Measurements from ENCODE around the gene INTS13. TPM values are rescaled to one million over a fixed set of nuclear protein-coding genes. Genes with fewer than 3 reads are reported as not detected.

The INTS13 gene
- total and polyA plus RNA-seq, 2 of the 13 experiments (the other 11 are each of a cell fraction or from before 2014, with no cell fraction given), result 16.3 to 43.7 TPM

DNA sequence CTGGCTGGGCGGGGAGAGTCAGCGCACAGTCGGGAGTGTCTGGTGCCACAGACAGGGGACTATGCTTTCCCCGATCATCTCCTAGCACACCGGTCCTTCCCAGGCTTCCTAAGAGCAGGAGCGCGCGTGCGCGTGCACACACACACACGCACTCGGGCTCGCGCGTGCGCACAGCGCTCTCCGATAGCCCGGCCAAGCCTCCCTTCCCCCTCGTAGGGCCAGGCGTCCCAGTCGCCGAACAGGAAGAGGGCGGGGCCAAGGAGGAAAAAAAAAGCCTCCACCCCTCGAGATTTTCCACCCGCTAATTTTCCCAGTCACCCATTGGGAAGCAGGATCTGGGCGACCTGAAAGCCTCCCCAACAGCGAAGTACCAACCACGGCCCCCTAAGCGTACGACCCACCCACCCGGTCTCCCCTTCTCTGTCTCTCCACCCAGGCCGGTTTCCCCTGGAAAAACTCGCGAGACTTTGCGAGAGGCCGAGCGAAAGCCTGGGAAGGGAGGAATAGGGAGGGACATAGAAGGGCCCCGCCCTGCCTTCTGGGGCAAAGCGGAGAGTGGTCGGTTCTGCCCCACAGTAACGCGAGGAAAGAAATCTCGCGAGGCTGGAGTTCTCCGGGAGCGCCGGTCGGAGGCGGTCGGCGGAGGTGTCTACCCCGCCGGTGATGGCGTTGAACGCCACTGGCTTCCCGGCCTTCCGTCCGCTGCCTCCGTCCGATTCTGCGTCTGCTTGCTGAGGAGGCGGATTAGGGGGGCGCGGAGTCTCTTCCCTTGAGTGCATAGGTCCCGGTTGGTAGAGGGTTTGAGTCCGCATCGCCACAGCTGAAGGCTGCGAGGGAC lies at the start of gene INTS13, which contains the start of gene FGFR1OP2 (continued):
- TF ChIP-seq, protein P1, sequence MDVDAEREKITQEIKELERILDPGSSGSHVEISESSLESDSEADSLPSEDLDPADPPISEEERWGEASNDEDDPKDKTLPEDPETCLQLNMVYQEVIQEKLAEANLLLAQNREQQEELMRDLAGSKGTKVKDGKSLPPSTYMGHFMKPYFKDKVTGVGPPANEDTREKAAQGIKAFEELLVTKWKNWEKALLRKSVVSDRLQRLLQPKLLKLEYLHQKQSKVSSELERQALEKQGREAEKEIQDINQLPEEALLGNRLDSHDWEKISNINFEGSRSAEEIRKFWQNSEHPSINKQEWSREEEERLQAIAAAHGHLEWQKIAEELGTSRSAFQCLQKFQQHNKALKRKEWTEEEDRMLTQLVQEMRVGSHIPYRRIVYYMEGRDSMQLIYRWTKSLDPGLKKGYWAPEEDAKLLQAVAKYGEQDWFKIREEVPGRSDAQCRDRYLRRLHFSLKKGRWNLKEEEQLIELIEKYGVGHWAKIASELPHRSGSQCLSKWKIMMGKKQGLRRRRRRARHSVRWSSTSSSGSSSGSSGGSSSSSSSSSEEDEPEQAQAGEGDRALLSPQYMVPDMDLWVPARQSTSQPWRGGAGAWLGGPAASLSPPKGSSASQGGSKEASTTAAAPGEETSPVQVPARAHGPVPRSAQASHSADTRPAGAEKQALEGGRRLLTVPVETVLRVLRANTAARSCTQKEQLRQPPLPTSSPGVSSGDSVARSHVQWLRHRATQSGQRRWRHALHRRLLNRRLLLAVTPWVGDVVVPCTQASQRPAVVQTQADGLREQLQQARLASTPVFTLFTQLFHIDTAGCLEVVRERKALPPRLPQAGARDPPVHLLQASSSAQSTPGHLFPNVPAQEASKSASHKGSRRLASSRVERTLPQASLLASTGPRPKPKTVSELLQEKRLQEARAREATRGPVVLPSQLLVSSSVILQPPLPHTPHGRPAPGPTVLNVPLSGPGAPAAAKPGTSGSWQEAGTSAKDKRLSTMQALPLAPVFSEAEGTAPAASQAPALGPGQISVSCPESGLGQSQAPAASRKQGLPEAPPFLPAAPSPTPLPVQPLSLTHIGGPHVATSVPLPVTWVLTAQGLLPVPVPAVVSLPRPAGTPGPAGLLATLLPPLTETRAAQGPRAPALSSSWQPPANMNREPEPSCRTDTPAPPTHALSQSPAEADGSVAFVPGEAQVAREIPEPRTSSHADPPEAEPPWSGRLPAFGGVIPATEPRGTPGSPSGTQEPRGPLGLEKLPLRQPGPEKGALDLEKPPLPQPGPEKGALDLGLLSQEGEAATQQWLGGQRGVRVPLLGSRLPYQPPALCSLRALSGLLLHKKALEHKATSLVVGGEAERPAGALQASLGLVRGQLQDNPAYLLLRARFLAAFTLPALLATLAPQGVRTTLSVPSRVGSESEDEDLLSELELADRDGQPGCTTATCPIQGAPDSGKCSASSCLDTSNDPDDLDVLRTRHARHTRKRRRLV (CRISPR knock-in tag; IDR thresholded peaks at IDR 0.05), result peak; percentile 63; the same call in 1 of the 2 replicates
- TF ChIP-seq ERF (CRISPR knock-in tag; IDR thresholded peaks at IDR 0.05), result 0 out of 2 replicates have a peak, but pooled peaks have one; percentile 48
- TF ChIP-seq, protein P2, sequence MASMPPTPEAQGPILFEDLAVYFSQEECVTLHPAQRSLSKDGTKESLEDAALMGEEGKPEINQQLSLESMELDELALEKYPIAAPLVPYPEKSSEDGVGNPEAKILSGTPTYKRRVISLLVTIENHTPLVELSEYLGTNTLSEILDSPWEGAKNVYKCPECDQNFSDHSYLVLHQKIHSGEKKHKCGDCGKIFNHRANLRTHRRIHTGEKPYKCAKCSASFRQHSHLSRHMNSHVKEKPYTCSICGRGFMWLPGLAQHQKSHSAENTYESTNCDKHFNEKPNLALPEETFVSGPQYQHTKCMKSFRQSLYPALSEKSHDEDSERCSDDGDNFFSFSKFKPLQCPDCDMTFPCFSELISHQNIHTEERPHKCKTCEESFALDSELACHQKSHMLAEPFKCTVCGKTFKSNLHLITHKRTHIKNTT (CRISPR knock-in tag; IDR thresholded peaks at IDR 0.05), result no peak
- peak; percentile 88; the same call in 1 of the 2 replicates for TF ChIP-seq ZNF556 (CRISPR knock-in tag; IDR thresholded peaks at IDR 0.05; ENCODE audit: borderline replicate concordance)
- TF ChIP-seq ZSCAN31 (CRISPR knock-in tag; IDR thresholded peaks at IDR 0.05; ENCODE audit: low read depth), result peak; percentile 51; the same call in 1 of the 2 replicates
- no peak for TF ChIP-seq SIX4 (CRISPR knock-in tag; IDR thresholded peaks at IDR 0.05)
- peak; percentile 58; the same call in 1 of the 2 replicates for TF ChIP-seq SIN3B (IDR thresholded peaks at IDR 0.05; ENCODE audit: low read length)
- no peak for TF ChIP-seq DNMT1 (CRISPR knock-in tag; IDR thresholded peaks at IDR 0.05)
- TF ChIP-seq ZNF44 (CRISPR knock-in tag; IDR thresholded peaks at IDR 0.05), result peak; percentile 34
- peak; percentile 64; the same call in 1 of the 2 replicates for TF ChIP-seq ZNF564 (CRISPR knock-in tag; IDR thresholded peaks at IDR 0.05)
- TF ChIP-seq, protein P3, sequence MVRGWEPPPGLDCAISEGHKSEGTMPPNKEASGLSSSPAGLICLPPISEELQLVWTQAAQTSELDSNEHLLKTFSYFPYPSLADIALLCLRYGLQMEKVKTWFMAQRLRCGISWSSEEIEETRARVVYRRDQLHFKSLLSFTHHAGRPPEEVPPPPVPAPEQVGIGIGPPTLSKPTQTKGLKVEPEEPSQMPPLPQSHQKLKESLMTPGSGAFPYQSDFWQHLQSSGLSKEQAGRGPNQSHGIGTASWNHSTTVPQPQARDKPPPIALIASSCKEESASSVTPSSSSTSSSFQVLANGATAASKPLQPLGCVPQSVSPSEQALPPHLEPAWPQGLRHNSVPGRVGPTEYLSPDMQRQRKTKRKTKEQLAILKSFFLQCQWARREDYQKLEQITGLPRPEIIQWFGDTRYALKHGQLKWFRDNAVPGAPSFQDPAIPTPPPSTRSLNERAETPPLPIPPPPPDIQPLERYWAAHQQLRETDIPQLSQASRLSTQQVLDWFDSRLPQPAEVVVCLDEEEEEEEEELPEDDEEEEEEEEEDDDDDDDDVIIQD (CRISPR knock-in tag; IDR thresholded peaks at IDR 0.05; ENCODE audit: low read depth), result peak; percentile 30; the same call in 1 of the 2 replicates
- TF ChIP-seq MBNL3 (CRISPR knock-in tag; conservative IDR thresholded peaks at IDR 0.05), result no peak
- TF ChIP-seq YEATS4 (CRISPR knock-in tag; IDR thresholded peaks at IDR 0.05; ENCODE audit: borderline replicate concordance), result peak; percentile 51; the same call in 1 of the 2 replicates
- TF ChIP-seq KDM5B (CRISPR knock-in tag; IDR thresholded peaks at IDR 0.05; ENCODE audit: borderline replicate concordance), result peak; percentile 49; the same call in 1 of the 2 replicates
- TF ChIP-seq, protein P4, sequence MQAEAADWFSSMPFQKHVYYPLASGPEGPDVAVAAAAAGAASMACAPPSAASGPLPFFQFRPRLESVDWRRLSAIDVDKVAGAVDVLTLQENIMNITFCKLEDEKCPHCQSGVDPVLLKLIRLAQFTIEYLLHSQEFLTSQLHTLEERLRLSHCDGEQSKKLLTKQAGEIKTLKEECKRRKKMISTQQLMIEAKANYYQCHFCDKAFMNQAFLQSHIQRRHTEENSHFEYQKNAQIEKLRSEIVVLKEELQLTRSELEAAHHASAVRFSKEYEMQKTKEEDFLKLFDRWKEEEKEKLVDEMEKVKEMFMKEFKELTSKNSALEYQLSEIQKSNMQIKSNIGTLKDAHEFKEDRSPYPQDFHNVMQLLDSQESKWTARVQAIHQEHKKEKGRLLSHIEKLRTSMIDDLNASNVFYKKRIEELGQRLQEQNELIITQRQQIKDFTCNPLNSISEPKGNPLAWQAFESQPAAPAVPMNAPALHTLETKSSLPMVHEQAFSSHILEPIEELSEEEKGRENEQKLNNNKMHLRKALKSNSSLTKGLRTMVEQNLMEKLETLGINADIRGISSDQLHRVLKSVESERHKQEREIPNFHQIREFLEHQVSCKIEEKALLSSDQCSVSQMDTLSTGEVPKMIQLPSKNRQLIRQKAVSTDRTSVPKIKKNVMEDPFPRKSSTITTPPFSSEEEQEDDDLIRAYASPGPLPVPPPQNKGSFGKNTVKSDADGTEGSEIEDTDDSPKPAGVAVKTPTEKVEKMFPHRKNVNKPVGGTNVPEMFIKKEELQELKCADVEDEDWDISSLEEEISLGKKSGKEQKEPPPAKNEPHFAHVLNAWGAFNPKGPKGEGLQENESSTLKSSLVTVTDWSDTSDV (CRISPR knock-in tag; IDR thresholded peaks at IDR 0.05), result 0 out of 2 replicates have a peak, but pooled peaks have one; percentile 52
- peak; percentile 76 for TF ChIP-seq HNRNPH1 (optimal IDR thresholded peaks at IDR 0.05; ENCODE audit: low read depth, low read length)
- TF ChIP-seq ZNF607 (CRISPR knock-in tag; IDR thresholded peaks at IDR 0.05; ENCODE audit: borderline replicate concordance), result peak; percentile 73; the same call in 1 of the 2 replicates
- peak; percentile 35; the same call in 1 of the 2 replicates for TF ChIP-seq PHF21A (CRISPR knock-in tag; IDR thresholded peaks at IDR 0.05)

Data from HepG2 (cell line).